Breast epithelium (tissue), 3 donors: ENCODE data around the gene PCDHA11.
"Not testable (repeated sequence)": the region's sequence is repeated elsewhere in the genome, so short reads cannot be mapped to it uniquely, and the experiment has no call there.

Source experiments
- POLR2AphosphoS5 ChIP-seq, 3 donors: sonication (generic); formaldehyde crosslinking; IDR thresholded peaks; one replicate each; pipeline ENCODE4 v1.6.1; 2017; ENCODE audit warnings: antibody characterized with exemption in 3 of 3
- TF ChIP-seq, protein P1 (sequence below), 3 donors: fragments of 450-650 bp; IDR thresholded peaks; one replicate each; pipeline ENCODE4 v1.5.1; 2016 to 2017; ENCODE audit warnings: antibody characterized with exemption in 3 of 3, mild to moderate bottlenecking in 3 of 3, moderate library complexity in 3 of 3

DNA sequence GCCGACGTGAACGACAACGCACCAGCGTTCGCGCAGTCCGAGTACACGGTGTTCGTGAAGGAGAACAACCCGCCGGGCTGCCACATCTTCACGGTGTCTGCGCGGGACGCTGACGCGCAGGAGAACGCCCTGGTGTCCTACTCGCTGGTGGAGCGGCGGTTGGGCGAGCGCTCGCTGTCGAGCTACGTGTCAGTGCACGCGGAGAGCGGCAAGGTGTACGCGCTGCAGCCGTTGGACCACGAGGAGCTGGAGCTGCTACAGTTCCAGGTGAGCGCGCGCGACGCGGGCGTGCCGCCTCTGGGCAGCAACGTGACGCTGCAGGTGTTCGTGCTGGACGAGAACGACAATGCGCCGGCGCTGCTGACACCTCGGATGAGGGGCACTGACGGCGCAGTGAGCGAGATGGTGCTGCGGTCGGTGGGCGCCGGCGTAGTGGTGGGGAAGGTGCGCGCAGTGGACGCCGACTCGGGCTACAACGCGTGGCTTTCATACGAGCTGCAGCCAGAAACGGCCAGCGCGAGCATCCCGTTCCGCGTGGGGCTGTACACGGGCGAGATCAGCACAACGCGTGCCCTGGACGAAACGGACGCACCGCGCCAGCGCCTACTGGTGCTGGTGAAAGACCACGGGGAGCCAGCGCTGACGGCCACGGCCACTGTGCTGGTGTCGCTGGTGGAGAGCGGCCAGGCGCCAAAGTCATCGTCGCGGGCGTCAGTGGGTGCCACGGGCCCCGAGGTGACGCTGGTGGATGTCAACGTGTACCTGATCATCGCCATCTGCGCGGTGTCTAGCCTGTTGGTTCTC lies 18.7 kb upstream of the PCDHA11 start:
- TF ChIP-seq, protein P1, sequence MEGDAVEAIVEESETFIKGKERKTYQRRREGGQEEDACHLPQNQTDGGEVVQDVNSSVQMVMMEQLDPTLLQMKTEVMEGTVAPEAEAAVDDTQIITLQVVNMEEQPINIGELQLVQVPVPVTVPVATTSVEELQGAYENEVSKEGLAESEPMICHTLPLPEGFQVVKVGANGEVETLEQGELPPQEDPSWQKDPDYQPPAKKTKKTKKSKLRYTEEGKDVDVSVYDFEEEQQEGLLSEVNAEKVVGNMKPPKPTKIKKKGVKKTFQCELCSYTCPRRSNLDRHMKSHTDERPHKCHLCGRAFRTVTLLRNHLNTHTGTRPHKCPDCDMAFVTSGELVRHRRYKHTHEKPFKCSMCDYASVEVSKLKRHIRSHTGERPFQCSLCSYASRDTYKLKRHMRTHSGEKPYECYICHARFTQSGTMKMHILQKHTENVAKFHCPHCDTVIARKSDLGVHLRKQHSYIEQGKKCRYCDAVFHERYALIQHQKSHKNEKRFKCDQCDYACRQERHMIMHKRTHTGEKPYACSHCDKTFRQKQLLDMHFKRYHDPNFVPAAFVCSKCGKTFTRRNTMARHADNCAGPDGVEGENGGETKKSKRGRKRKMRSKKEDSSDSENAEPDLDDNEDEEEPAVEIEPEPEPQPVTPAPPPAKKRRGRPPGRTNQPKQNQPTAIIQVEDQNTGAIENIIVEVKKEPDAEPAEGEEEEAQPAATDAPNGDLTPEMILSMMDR (IDR thresholded peaks at IDR 0.05), result not testable (repeated sequence)
- not testable (repeated sequence) for TF ChIP-seq POLR2AphosphoS5 (IDR thresholded peaks at IDR 0.05)
